Skin epidermis (tissue), 12 donors: Measurements from ENCODE around the gene CHAT.
"Not testable (repeated sequence)": the region's sequence is repeated elsewhere in the genome, so short reads cannot be mapped to it uniquely, and the experiment has no call there.

ENCODE experiments used
- H3K27ac ChIP-seq, 21 experiments: fragments of 200-600 bp; sonication (generic) in 11 of 21; one replicate each; pipeline ENCODE4 v1.5.0; 2020; ENCODE audit warnings: mild to moderate bottlenecking in 3 of 21, inconsistent platforms in 2 of 21, moderate library complexity in 2 of 21
- H3K4me3 ChIP-seq, 7 experiments: fragments of 200-600 bp; sonication (generic) in 2 of 7; one replicate each; pipeline ENCODE4 v1.5.0; 2020; ENCODE audit warnings: inconsistent platforms in 2 of 7, mild to moderate bottlenecking in 2 of 7, moderate library complexity in 1 of 7

The CHAT gene

DNA sequence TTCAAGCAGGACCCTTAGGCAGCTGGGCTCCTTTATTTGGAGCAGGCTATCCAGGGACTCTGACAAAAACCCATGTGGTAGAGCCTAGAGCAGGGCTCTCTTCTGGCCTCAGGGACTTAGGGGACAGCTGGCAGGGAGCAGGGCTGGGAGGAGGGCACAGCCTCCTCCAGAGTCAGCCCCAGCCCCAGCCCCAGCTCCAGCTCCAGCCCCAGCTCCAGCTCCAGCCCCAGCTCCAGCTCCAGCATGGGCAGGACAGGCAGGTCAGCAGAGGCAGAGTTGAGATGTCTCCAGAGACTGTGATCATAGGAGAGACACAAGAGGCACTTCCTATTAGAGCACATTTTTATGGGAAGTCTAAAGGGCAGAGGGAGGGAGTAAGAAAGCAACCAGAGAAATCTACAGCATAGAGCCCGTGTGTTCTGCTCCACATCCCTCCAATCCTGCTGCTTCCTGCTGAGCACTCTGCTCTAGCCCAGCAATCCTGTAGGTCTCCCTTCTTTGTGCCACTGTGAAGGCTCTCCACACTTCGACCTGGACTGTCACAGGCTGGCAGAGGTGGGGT, 52.3 kb downstream of the CHAT start:
- H3K27ac ChIP-seq, result no peak overlapping the region
- no peak overlapping the region for H3K4me3 ChIP-seq

DNA sequence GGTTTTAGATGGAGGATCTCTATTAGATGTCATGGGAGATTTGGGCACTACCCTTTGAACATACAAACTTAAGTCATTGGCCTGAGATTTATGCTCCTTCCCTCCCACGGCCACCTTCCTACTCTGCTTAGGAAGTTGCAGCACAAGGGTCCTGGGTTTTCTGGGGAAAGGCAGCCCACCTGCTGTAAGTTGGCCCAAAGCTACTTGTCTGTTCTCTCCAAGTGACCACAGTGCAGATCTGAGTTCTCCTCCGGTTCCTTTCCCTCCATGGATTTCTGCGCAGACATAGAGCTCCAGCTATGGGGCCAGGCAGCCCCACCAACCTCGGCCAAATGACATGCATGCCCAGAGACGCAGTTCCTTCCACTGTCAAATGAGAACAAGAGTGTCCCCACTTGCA, 52.8 kb downstream of the CHAT start:
- no peak overlapping the region for H3K4me3 ChIP-seq

DNA sequence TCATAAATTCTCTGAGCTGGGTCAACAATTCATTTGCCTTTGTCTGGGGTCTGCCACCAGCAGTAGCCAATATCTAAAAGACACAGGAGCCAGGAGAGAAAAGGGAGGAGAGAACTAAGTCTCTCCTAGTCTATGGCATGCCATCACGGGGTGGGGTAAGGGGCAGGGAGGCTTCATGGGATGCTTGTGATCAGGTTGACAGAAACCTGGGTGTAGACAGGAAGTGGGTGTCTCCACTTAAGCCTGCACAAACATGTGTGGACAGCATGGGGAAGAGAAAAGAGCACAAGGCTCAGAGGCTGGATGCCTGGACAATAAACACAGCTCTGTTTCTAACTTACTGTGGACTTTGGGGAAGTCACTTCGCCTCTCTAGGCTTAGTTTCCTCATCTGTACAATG, 54.2 kb downstream of the CHAT start:
- H3K4me3 ChIP-seq, result no peak overlapping the region

More for the DNA sequence above, 52.8 kb downstream of the CHAT start:
- H3K27ac ChIP-seq, result no peak overlapping the region

DNA sequence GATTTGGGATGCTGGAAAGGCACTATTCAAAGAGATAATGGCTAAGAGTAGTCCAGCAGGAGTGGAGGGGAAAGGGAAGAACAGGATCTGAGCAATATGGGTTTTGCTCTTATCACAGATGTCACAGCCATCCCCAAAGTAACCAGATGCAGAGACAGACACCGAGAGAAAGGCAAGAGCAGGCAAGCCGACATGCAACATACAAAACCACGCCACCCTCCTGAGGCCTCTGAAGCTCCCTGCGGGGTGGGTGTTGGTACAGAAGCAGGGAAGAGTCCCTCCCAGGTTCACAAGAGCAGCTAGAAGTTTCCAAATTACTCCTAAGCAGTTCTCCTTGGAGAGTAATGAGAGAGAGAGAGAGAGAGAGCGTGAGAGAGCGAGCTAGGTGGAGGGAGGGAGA, 54.8 kb downstream of the CHAT start:
- no peak overlapping the region for H3K4me3 ChIP-seq
- H3K27ac ChIP-seq, result no peak overlapping the region

More for the DNA sequence above, 54.2 kb downstream of the CHAT start:
- H3K27ac ChIP-seq, result no peak overlapping the region

DNA sequence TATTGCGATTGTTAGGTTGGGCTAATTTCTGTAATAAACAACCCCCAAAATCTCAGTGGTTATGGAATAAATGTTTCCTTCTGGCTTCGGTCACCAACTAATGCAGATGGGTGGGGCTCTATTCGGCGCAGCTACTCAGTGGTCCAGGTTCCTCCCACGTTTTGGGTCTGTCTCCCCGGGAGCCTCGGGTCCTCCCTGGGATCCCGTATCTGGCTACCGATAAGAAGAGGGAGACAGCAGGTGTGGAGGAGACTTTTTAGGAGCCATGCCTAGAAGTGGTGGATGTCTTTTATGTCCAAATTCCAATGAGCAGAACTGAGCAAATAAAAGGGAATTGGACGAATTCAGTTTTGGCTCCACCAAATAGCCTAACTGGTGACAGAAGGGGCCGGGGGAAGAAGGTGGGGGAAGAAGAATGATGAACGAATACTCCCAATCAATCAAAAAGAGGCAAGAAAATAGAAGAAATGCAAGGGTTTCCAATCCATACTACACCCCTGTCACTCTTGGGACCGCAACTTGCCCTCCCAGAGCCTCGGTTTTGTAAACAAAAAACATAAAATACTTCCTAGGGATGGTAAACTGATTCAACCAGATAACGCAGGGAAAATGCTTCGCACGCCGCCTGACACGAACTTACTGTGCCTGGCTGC, 65.1 kb downstream of the CHAT start:
- no peak overlapping the region for H3K27ac ChIP-seq
- no peak overlapping the region for H3K4me3 ChIP-seq

DNA sequence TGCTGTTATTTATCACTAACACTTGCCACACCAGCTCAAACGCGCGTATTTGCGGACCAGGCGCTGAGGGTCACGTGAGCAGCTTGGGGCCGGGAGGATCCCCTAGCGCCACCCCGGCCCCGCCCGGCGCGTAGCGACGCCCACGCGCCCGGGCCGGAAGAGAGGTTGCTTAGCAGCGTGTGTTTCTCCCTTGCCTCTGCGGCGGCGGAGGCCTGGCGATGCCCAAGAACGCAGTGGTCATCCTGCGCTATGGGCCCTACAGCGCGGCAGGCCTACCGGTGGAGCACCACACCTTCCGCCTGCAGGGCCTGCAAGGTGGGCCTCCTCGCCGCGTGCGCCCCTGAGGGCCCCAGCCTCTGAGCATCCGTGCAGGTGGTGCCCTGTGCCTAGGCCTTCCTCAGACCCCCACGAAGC, 65.7 kb downstream of the CHAT start, which contains the start of gene C10orf53:
Gene C10orf53 (plus strand): TSS at position 172 of the 414 bp plus-strand sequence. CDS start 47 bp downstream, at position 219.
- Histone ChIP-seq H3K4me3 (no peak within 1 kb of the TSS), H3K27ac (no peak within 1 kb of the TSS)

DNA sequence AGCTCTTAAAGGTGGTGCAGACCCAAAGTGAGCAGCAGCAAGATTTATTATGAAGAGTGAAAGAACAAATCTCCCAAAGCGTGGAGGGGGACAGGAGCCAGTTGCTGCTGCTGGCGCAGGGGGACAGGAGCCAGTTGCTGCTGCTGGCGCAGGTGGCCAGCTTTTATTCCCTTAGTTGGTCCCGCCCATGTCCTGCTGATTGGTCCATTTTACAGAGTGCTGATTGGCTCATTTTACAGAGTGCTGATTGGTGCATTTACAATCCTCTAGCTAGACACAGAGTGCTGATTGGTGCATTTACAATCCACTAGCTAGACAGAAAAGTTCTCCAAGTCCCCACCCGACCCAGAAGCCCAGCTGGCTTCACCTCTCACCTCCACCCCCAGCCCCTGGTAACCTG, 68.6 kb downstream of the CHAT start:
- not testable (repeated sequence) for H3K4me3 ChIP-seq, H3K27ac ChIP-seq

DNA sequence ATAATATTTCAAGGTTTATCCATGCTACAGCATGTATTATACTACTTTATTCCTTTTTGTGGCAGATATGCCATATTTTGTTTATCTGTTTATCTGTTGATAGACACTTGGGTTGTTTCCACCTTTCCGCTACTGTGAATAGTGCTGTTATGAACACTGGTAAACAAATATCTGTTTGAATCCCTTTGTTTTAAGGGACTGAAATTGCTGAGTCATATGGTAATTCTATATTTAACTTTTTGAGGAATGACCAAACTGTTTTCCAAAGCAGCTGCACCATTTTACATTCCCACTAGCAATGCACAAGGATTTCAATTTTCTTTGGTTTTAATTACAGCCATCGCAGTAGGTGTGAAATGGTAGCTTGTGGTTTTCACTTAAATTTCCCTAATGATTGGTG, 69.0 kb downstream of the CHAT start:
- Histone ChIP-seq H3K4me3 (no peak overlapping the region), H3K27ac (no peak overlapping the region)

DNA sequence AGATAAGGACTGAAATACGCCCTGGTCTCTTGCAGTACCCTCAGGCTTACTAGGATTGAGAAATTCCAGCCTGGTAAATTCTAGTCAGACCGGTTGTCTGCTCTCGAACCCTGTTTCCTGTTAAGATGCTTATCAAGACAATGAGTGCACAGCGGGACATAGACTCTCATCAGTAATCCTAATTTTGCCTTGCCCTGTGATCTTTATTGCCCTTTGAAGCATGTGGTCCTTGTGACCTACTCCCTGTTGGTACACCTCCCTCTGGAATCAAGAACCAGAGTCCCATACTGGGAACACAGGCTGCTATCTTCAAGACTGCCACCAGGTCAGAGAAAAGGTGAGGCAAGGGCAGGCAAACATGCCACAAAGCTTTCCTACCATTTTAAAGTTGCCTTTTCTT, 72.8 kb downstream of the CHAT start:
- Histone ChIP-seq H3K4me3 (no peak overlapping the region), H3K27ac (no peak overlapping the region)

DNA sequence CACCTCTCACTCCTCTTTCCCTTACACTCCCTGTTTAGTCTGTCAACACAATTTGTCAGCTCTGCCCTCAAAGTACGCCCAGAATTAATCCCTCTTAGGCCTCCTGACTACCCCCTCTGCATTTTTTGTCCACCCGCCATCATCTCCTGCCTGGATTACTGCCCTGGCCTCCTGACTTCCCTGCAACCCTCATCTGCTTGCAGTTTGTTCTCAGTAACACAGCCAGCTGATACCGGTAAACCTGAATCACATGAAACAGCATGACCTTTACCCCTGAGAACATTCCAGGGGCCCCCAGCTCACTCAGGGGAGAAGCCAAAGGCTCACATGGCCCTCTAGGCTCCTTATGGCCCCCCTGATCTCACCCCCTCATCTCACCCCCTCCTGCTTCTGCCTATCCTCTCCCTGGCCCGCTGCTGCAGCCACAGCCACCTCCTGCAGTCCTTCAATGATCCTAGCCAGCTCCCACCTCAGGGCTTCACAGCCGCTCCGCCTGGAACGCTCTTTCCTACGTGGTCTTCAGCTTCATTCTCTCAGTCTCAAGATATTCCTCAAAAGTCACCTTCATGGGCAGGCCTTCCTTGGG, 74.5 kb downstream of the CHAT start:
- no peak overlapping the region for H3K4me3 ChIP-seq
- no peak overlapping the region for H3K27ac ChIP-seq

DNA sequence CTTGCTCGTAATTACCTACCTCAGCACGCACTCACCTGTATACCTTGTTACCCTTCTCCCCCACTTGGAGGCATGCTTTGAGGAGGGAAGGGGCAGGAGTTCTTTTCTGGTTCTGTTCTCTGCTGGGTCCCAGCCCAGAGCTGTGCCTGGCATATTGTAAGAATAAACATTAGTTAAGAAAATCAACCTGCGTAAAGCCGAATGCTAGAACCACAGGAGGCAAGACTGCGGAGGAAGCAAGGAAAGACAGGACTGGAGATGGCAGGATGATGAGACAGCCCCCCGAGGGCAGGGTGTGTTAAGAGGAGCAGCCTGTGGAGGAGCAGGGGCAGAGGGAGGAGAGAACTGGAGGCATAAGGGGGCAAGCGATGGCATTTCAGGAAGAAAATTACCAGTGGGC, 75.1 kb downstream of the CHAT start:
- no peak overlapping the region for H3K27ac ChIP-seq
- H3K4me3 ChIP-seq, result no peak overlapping the region

DNA sequence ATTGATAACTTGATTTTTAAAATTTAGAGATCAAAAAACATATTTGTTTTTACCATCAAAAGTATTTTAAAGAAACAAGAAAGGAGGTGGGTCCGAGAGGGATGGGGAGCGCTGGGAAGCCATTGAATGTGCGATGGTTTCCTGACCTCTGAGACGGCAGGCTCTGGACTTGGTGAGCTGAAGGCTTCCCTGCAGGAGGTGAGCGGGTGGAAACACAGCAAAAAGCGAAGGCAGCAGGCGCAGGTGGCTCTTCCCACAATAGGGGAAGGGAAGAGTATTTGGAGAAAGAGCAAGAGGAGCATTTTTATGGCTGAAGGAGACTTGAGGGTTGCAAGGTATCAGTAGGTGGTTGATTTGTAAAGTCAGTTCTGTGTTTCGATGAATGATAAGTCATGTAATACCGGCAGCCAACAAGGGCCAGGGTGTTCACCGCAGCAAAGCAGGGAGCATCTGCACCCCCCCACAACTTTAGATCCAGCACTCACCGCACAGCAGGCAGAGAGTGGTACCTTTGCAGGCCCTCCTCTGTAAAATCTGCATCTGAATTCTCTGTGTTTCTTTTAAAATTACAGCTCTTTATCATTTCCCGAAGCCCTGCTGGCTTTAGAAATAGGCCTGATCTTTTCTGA, 76.2 kb downstream of the CHAT start:
- H3K27ac ChIP-seq, result no peak overlapping the region
- no peak overlapping the region for H3K4me3 ChIP-seq

DNA sequence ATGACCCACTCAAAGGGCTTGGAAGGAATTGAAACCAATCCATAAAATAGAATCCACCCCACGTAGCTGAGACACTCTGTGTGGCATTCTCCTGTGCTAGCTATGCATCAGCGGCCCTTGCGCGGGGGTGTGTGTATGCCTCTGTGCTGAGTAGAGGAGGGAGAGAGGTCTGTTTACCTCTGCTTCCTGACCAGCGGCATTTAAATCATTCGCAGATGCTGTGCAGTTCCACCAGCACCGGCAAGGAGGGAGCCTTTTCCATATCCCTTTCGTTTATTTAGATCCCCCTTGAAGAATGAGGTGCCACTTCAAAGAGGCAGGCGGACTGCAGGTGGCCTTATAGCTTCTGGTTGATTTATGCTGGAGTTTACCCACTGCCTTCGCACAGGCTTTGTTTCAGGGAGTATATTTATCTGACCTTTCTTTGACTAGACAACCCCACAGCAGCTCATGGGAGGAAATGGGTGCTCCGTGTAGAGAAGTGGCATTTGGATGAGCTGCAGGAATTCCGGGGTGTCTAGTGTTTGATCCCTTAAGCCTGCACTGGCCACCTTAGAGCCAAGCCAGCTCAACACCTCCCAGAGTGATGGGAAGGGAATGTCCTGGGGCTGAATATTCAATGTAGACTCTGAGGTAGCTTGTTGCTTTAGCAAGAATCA, 77.0 kb downstream of the CHAT start:
- Histone ChIP-seq H3K4me3 (no peak overlapping the region), H3K27ac (no peak overlapping the region)

DNA sequence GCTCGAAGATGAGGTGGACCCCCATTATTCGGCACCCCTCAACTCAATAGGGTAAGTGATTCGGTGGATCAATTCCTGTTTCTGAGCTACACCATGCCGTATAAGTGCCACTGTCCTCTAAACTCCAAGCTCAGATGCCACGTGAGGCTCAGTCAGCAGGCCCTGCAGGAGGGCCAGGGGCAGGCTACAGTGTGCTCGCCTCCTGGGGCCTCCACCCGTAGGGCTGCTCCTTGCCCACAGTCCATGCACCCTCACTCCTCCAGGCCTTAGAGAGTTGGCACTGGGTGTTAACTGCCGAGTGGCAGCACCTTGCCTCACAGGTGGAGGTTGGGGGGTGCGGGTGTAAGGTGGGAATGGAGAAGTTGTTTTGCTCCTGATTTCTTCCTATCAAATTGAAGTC, 77.8 kb downstream of the CHAT start:
- Histone ChIP-seq H3K27ac (no peak overlapping the region), H3K4me3 (no peak overlapping the region)

DNA sequence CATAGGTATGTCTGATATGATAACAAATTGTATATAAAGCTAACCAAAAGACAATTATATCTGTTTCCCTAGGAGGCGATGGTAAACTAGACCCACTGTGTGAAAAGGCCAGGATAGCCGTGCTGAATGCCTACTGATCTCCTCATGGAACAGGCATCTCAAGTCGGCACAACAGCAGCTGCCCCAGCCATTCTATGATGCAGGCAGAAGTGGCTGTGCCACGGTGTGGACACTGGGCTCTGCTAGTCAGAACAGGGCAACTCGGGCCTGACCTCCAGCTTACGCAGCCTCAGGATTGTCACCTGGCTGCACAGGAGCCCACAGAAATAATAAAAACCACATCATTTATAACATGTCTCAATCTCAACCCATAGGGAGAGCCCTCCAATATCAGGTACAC, 80.6 kb downstream of the CHAT start:
- Histone ChIP-seq H3K4me3 (no peak overlapping the region), H3K27ac (no peak overlapping the region)

DNA sequence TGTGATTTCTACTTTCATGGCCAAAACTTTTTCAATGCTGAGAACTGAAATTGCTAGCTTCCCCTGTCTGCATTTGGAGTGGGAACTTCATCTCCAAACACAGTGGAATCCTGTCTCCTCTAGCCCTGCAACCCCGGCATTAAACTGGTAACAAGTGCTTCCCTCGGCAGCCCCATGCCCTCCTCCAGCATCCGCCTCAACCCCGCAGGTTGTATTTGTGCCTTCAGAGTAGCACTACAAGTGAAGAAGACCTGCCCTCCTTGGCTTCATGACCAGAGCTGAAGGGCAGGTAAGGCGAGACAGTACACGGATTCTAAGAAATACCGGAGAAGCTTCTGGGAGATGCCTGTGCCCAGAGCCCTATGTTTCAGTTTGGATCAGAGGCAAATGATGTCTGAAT, 82.5 kb downstream of the CHAT start:
- Histone ChIP-seq H3K4me3 (no peak overlapping the region), H3K27ac (no peak overlapping the region)

DNA sequence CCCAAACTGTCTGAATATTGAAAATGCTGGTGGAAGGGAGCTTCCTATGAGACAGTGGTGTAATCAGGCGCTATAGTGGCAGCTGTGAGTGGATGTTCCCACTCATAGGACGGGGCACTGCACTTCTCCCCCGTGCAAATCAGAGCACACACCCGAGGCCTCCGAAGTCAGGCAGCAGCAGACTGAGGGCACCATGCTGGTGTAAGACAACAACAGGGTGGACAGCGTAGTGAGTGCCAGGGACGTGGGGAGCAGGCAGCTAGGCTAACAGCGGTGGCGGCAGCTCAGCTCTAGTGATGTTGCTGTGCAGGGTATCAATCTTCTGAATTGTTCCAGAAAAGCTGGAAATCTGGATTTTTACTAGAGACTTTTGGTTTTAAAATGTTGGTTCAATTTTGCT, 84.8 kb downstream of the CHAT start:
- H3K4me3 ChIP-seq, result no peak overlapping the region

DNA sequence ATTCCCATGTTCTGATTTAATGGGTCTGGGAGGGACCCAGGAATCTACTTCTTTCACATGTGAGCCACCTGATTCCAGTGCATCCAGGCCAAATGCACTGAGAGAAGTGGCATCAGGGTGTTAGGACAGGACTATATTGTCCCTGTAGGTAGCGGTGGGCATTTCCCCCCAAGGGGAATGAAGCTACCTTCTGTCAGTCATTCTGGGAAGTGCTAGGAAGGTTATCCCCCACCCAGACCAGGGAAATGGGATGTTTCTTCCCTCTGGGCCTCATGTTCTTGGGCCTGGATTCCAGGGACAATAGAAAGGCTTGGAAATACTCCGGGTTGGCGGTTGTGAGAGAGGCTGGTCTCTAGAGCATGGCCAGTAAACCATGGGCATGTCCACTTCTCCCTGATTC, 86.4 kb downstream of the CHAT start:
- Histone ChIP-seq H3K27ac (no peak overlapping the region), H3K4me3 (no peak overlapping the region)

More for the DNA sequence above, 84.8 kb downstream of the CHAT start:
- H3K27ac ChIP-seq, result no peak overlapping the region

DNA sequence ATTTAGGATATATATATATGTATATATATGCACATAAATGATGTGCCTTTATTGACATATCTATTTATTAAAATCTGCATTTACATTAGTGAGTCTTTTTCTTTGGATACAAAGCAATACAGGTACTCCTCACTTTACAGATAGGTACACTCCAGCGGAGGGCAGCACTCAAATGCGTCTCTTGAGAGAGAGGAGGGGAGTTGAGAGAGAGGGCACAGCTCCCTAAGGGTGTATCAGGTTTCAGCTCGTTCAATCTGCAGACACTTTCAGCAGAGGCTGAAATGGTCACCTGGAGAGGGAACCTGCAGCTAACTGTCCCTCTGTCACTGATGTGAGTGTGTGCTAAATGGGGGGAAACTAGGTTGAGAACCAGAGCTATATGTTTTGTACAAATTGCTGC, 87.2 kb downstream of the CHAT start:
- no peak overlapping the region for H3K4me3 ChIP-seq
- H3K27ac ChIP-seq, result no peak overlapping the region

DNA sequence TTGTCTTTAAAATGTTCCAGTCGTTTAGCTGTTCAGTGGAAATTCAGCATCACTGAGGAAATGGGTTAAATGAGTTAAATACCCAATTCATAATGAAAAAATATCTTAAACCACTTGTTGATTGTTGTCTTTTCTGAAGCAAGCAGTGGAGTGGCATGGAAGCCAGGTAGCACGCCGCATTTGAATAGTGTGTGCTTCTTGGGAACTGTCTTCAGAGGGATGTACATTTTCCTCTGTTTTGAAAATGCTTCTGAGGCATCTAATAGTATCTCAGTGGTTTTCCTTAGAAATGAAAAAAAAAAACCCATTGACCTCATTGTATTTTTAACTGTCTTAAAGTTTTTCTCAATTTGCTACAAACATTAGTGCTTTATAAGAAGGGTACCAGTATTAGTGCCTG, 93.7 kb downstream of the CHAT start:
- Histone ChIP-seq H3K27ac (no peak overlapping the region), H3K4me3 (no peak overlapping the region)

DNA sequence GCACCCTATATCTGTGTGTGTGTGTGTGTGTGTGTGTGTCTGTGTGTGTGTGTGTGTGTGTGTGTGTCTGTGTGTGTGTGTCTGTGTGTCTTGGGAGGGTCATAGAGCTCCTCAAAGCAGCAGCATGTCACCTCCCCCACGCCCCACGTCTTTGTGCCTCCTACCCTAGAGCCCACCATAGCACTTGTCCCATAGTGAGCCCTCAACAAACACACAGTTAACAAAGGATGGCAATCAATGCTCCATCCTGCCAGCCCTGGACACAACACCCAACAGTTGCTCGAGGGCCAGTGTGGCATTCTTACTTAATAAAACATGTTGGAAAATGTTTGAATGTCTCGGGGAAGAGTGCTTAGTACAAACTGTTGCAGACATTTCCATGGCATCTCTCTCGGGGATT, 96.1 kb downstream of the CHAT start:
- H3K4me3 ChIP-seq, result no peak overlapping the region
- H3K27ac ChIP-seq, result no peak overlapping the region
